ENCODE data around the gene RAB43. TPM values are rescaled to one million over a fixed set of nuclear protein-coding genes. Genes with fewer than 3 reads are reported as not detected.

RAB43 gene
- total RNA-seq, 1 donor from 2014 or later: 8.6 TPM

- Histone ChIP-seq H3K27me3 (no peaks in the 10 kb centered on the region), H3K27ac (peak overlapping the region; percentile 54), H3K9me3 (no peaks in the 10 kb centered on the region), H3K4me1 (no peaks in the 10 kb centered on the region), H3K36me3 (no peaks in the 10 kb centered on the region), H3K4me3 (no peak overlapping the region)
- no peak for DNase-seq (ENCODE audit: extremely low spot score in 2 of 2)
- TF ChIP-seq POLR2AphosphoS5 (IDR thresholded peaks at IDR 0.05; ENCODE audit: insufficient read depth in 1 of 2, low read depth in 1 of 2): no peak
- no peak for TF ChIP-seq CTCF (IDR thresholded peaks at IDR 0.05)
- no peak for TF ChIP-seq POLR2A (IDR thresholded peaks at IDR 0.05)
- intact Hi-C loops (cut with DNase I): loop anchor here (10.0 kb wide), 1 partner anchor 65 kb away; the partner anchor contains the start of gene RAB43
Measured at GRCh38 chr3:129059311-129059958, 62.2 kb downstream of the RAB43 start.

- H3K9me3 ChIP-seq: no peaks in the 10 kb centered on the region
- H3K27me3 ChIP-seq: no peaks in the 10 kb centered on the region
- DNase-seq (ENCODE audit: extremely low spot score in 2 of 2): no peak
- no peak overlapping the region for H3K4me3 ChIP-seq
- intact Hi-C loops (cut with DNase I): loop anchor here (10.0 kb wide), 1 partner anchor 66 kb away; the partner anchor contains the start of gene RAB43
- peaks cover 4% of the 10 kb centered on the region for H3K4me1 ChIP-seq
- H3K27ac ChIP-seq: peak overlapping the region; percentile 54
- H3K36me3 ChIP-seq: no peaks in the 10 kb centered on the region
- no peak for TF ChIP-seq POLR2A (IDR thresholded peaks at IDR 0.05)
Measured at GRCh38 chr3:129058441-129059200, 63.0 kb downstream of the RAB43 start.

GRCh38 chr3:129057249-129057648, 64.4 kb downstream of the RAB43 start:
- DNase-seq (ENCODE audit: extremely low spot score in 2 of 2): no peak
- intact Hi-C loops (cut with DNase I): loop anchor here (10.0 kb wide), 1 partner anchor 68 kb away; the partner anchor contains the start of gene RAB43
- H3K27ac ChIP-seq: no peak overlapping the region

GRCh38 chr3:129056451-129057173, 65.0 kb downstream of the RAB43 start:
- no peaks in the 10 kb centered on the region for H3K9me3 ChIP-seq
- H3K27ac ChIP-seq: no peak overlapping the region
- H3K27me3 ChIP-seq: no peaks in the 10 kb centered on the region
- intact Hi-C loops (cut with DNase I): loop anchor here (10.0 kb wide), 1 partner anchor 68 kb away; the partner anchor contains the start of gene RAB43
- no peak overlapping the region for H3K4me3 ChIP-seq
- H3K36me3 ChIP-seq: no peaks in the 10 kb centered on the region
- DNase-seq (ENCODE audit: extremely low spot score in 2 of 2): no peak
- TF ChIP-seq POLR2A (IDR thresholded peaks at IDR 0.05) (no peak), CTCF (IDR thresholded peaks at IDR 0.05) (no peak), POLR2AphosphoS5 (IDR thresholded peaks at IDR 0.05; ENCODE audit: insufficient read depth in 1 of 2, low read depth in 1 of 2) (no peak)
- peaks cover 17% of the 10 kb centered on the region for H3K4me1 ChIP-seq

More at GRCh38 chr3:129057249-129057648, 64.4 kb downstream of the RAB43 start:
- TF ChIP-seq POLR2AphosphoS5 (IDR thresholded peaks at IDR 0.05; ENCODE audit: insufficient read depth in 1 of 2, low read depth in 1 of 2) (no peak), POLR2A (IDR thresholded peaks at IDR 0.05) (no peak), CTCF (IDR thresholded peaks at IDR 0.05) (no peak)
- Histone ChIP-seq H3K4me1 (peaks cover 16% of the 10 kb centered on the region), H3K36me3 (no peaks in the 10 kb centered on the region), H3K4me3 (no peak overlapping the region), H3K9me3 (no peaks in the 10 kb centered on the region), H3K27me3 (no peaks in the 10 kb centered on the region)

DNA sequence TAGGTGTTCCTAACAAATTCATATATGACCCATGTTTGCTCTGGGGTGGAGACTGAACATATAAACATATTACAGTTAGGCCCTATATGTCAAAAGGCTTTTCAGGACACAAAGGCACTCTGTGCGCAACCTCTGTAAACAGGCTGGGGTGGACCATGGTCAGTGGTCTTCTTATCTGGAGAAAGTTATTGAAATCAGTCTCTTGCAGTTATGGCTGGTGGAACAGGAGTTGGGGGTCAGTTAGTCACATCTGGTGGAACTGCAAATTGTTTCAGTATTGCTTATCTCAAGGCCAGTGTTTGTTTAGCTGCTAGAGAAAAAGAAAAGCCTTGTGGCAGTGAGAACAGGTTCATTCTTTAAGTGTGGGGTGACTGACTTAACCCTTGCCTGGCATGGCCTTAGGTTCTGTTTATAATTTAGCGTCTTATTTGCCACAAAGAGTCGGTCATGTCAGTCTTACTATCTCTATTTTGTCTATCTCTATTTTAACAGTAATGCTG, 66.9 kb downstream of the RAB43 start:
- no peak overlapping the region for H3K27ac ChIP-seq
- no peaks in the 10 kb centered on the region for H3K9me3 ChIP-seq
- no peak for DNase-seq (ENCODE audit: extremely low spot score in 2 of 2)
- no peaks in the 10 kb centered on the region for H3K36me3 ChIP-seq
- H3K4me3 ChIP-seq: no peak overlapping the region
- peaks cover 17% of the 10 kb centered on the region for H3K4me1 ChIP-seq
- intact Hi-C loops (cut with DNase I): loop anchor here (10.0 kb wide), 1 partner anchor 70 kb away; the partner anchor contains the start of gene RAB43
- H3K27me3 ChIP-seq: no peaks in the 10 kb centered on the region
- TF ChIP-seq POLR2A (IDR thresholded peaks at IDR 0.05) (no peak), CTCF (IDR thresholded peaks at IDR 0.05) (no peak), POLR2AphosphoS5 (IDR thresholded peaks at IDR 0.05; ENCODE audit: insufficient read depth in 1 of 2, low read depth in 1 of 2) (no peak)

Data from vagina (tissue), 2 donors.